SK-N-SH treated with all-trans-retinoic acid at 6 μM for 48 hours (cell line): ENCODE results near the gene BCAN.

ENCODE experiments used
- ATAC-seq: fragments of 200-7000 bp; cut with Tn5 transposase; 3 replicates; pipeline ENCODE4 v1.9.1; 2020; ENCODE audit warnings: mild to moderate bottlenecking, moderate library complexity
- CSDC2 ChIP-seq: fragments of 250-450 bp; sonication (Bioruptor Pico); IDR thresholded peaks from 2 replicates; pipeline ENCODE4 v1.5.0; 2020; ENCODE audit warnings: mild to moderate bottlenecking, moderate library complexity
- CSRNP3 ChIP-seq: fragments of 250-450 bp; sonication (Bioruptor Pico); IDR thresholded peaks from 2 replicates; pipeline ENCODE4 v1.5.1; 2021; ENCODE audit warnings: mild to moderate bottlenecking, moderate library complexity
- ESRRG ChIP-seq: fragments of 250-450 bp; sonication (Bioruptor Pico); IDR thresholded peaks from 2 replicates; pipeline ENCODE4 v1.6.1; 2021; ENCODE audit warnings: mild to moderate bottlenecking
- GLIS3 ChIP-seq: fragments of 250-450 bp; sonication (Bioruptor Pico); IDR thresholded peaks from 2 replicates; pipeline ENCODE4 v1.5.0; 2020; ENCODE audit warnings: mild to moderate bottlenecking, moderate library complexity
- ISL1 ChIP-seq: fragments of 250-450 bp; sonication (Bioruptor Pico); IDR thresholded peaks from 2 replicates; pipeline ENCODE4 v2.1.2; 2022; ENCODE audit warnings: mild to moderate bottlenecking, moderate library complexity
- OSR1 ChIP-seq: fragments of 250-450 bp; sonication (Bioruptor Pico); IDR thresholded peaks from 2 replicates; pipeline ENCODE4 v1.8.0; 2022; ENCODE audit warnings: moderate library complexity, mild to moderate bottlenecking, inconsistent platforms
- POU6F1 ChIP-seq: fragments of 250-450 bp; sonication (Bioruptor Pico); IDR thresholded peaks from 2 replicates; pipeline ENCODE4 v1.8.0; 2021; ENCODE audit warnings: low read depth, mild to moderate bottlenecking, moderate library complexity, borderline replicate concordance
- PPARA ChIP-seq: fragments of 250-450 bp; sonication (Bioruptor Pico); IDR thresholded peaks from 2 replicates; pipeline ENCODE4 v1.5.0; 2020; ENCODE audit warnings: mild to moderate bottlenecking, borderline replicate concordance
- RARB ChIP-seq: fragments of 250-450 bp; sonication (Bioruptor Pico); IDR thresholded peaks from 2 replicates; pipeline ENCODE4 v1.8.0; 2021; ENCODE audit warnings: mild to moderate bottlenecking, moderate library complexity
- SNAI2 ChIP-seq: fragments of 250-450 bp; sonication (Bioruptor Pico); IDR thresholded peaks from 2 replicates; pipeline ENCODE4 v1.5.0; 2020; ENCODE audit warnings: mild to moderate bottlenecking, moderate library complexity
- TCF4 ChIP-seq: fragments of 250-450 bp; sonication (Bioruptor Pico); IDR thresholded peaks from 2 replicates; pipeline ENCODE4 v1.8.0; 2021; ENCODE audit warnings: mild to moderate bottlenecking, moderate library complexity, borderline replicate concordance
- TOX ChIP-seq: fragments of 250-450 bp; sonication (Bioruptor Pico); IDR thresholded peaks from 2 replicates; pipeline ENCODE4 v1.8.0; 2021; ENCODE audit warnings: mild to moderate bottlenecking, moderate library complexity, borderline replicate concordance
- TSHZ2 ChIP-seq: fragments of 250-450 bp; sonication (Bioruptor Pico); IDR thresholded peaks from 2 replicates; pipeline ENCODE4 v1.5.0; 2020; ENCODE audit warnings: mild to moderate bottlenecking, moderate library complexity
- ZFP3 ChIP-seq: fragments of 250-450 bp; sonication (Bioruptor Pico); IDR thresholded peaks from 2 replicates; pipeline ENCODE4 v1.5.0; 2020; ENCODE audit warnings: mild to moderate bottlenecking, moderate library complexity
- ZFP30 ChIP-seq: fragments of 450-650 bp; formaldehyde crosslinking; IDR thresholded peaks from 2 replicates; pipeline ENCODE4 v1.5.0; 2022; ENCODE audit warnings: mild to moderate bottlenecking, moderate library complexity
- ZNF565 ChIP-seq: fragments of 450-650 bp; formaldehyde crosslinking; conservative IDR thresholded peaks from 2 replicates; pipeline ENCODE4 v1.5.0; 2020; ENCODE audit warnings: low read depth, mild to moderate bottlenecking, moderate library complexity
- ZNF70 ChIP-seq: fragments of 450-650 bp; formaldehyde crosslinking; IDR thresholded peaks from 2 replicates; pipeline ENCODE4 v1.5.0; 2020; ENCODE audit warnings: mild to moderate bottlenecking, moderate library complexity
- ZNF8 ChIP-seq: fragments of 450-650 bp; formaldehyde crosslinking; IDR thresholded peaks from 2 replicates; pipeline ENCODE4 v1.5.0; 2020; ENCODE audit warnings: mild to moderate bottlenecking, moderate library complexity
- TF ChIP-seq, protein P1 (sequence below): fragments of 250-450 bp; sonication (Bioruptor Pico); IDR thresholded peaks from 2 replicates; pipeline ENCODE4 v1.8.0; 2020; ENCODE audit warnings: mild to moderate bottlenecking, moderate library complexity, borderline replicate concordance
- TF ChIP-seq, protein P2 (sequence below): fragments of 250-450 bp; sonication (Bioruptor Pico); IDR thresholded peaks from 2 replicates; pipeline ENCODE4 v1.5.1; 2020; ENCODE audit warnings: low read depth, mild to moderate bottlenecking, moderate library complexity

BCAN gene

GRCh38 chr1:156627313-156627880 lies 14.5 kb upstream of the BCAN start:
- TF ChIP-seq, protein P1, sequence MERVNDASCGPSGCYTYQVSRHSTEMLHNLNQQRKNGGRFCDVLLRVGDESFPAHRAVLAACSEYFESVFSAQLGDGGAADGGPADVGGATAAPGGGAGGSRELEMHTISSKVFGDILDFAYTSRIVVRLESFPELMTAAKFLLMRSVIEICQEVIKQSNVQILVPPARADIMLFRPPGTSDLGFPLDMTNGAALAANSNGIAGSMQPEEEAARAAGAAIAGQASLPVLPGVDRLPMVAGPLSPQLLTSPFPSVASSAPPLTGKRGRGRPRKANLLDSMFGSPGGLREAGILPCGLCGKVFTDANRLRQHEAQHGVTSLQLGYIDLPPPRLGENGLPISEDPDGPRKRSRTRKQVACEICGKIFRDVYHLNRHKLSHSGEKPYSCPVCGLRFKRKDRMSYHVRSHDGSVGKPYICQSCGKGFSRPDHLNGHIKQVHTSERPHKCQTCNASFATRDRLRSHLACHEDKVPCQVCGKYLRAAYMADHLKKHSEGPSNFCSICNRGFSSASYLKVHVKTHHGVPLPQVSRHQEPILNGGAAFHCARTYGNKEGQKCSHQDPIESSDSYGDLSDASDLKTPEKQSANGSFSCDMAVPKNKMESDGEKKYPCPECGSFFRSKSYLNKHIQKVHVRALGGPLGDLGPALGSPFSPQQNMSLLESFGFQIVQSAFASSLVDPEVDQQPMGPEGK (CRISPR knock-in tag), result no peak
- TF ChIP-seq ZNF70 (CRISPR knock-in tag), result no peak
- no peak for TF ChIP-seq SNAI2 (CRISPR knock-in tag)
- no peak for TF ChIP-seq CSRNP3 (CRISPR knock-in tag)
- no peak for TF ChIP-seq ZFP3 (CRISPR knock-in tag)
- no peak for TF ChIP-seq TOX (CRISPR knock-in tag)
- no peak for TF ChIP-seq ESRRG (CRISPR knock-in tag)
- TF ChIP-seq, protein P2, sequence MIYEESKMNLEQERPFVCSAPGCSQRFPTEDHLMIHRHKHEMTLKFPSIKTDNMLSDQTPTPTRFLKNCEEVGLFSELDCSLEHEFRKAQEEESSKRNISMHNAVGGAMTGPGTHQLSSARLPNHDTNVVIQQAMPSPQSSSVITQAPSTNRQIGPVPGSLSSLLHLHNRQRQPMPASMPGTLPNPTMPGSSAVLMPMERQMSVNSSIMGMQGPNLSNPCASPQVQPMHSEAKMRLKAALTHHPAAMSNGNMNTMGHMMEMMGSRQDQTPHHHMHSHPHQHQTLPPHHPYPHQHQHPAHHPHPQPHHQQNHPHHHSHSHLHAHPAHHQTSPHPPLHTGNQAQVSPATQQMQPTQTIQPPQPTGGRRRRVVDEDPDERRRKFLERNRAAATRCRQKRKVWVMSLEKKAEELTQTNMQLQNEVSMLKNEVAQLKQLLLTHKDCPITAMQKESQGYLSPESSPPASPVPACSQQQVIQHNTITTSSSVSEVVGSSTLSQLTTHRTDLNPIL, result no peak
- no peak for TF ChIP-seq OSR1 (CRISPR knock-in tag)
- no peak for TF ChIP-seq TCF4 (CRISPR knock-in tag)
- no peak for TF ChIP-seq GLIS3 (CRISPR knock-in tag)
- TF ChIP-seq CSDC2 (CRISPR knock-in tag), result no peak
- no peak for TF ChIP-seq ISL1 (CRISPR knock-in tag)
- no peak for TF ChIP-seq TSHZ2 (CRISPR knock-in tag)
- ATAC-seq, result peak; percentile 35

- ATAC-seq, result no peak
- TF ChIP-seq TSHZ2 (CRISPR knock-in tag) (no peak), RARB (CRISPR knock-in tag) (no peak), CSDC2 (CRISPR knock-in tag) (no peak), SNAI2 (CRISPR knock-in tag) (no peak), TCF4 (CRISPR knock-in tag) (no peak), ZNF565 (CRISPR knock-in tag) (no peak), ESRRG (CRISPR knock-in tag) (no peak), POU6F1 (CRISPR knock-in tag) (no peak), ZNF8 (CRISPR knock-in tag) (no peak), ZFP30 (CRISPR knock-in tag) (no peak), ISL1 (CRISPR knock-in tag) (no peak), ZNF70 (CRISPR knock-in tag) (no peak), CSRNP3 (CRISPR knock-in tag) (no peak), TOX (CRISPR knock-in tag) (no peak), PPARA (CRISPR knock-in tag) (no peak)
- TF ChIP-seq, protein P1 (CRISPR knock-in tag), result no peak
- TF ChIP-seq, protein P2, result no peak
Observed at GRCh38 chr1:156629823-156630449, 12.0 kb upstream of the BCAN start.
